Measurements from ENCODE around the gene SLCO2B1.

GRCh38 chr11:75189108-75189507 lies 38.2 kb downstream of the SLCO2B1 start:
- TF ChIP-seq TARDBP (IDR thresholded peaks at IDR 0.05) (no peak), FOXM1 (IDR thresholded peaks at IDR 0.05; ENCODE audit: borderline replicate concordance) (no peak), SP1 (IDR thresholded peaks at IDR 0.05) (no peak), ELF4 (IDR thresholded peaks at IDR 0.05) (no peak)
